Measurements from ENCODE around the gene SPATA24. TPM values are rescaled to one million over a fixed set of nuclear protein-coding genes. Genes with fewer than 3 reads are reported as not detected.
"Not testable (repeated sequence)": the region's sequence is repeated elsewhere in the genome, so short reads cannot be mapped to it uniquely, and the experiment has no call there.

SPATA24 gene
- total RNA-seq, 1 donor from 2014 or later: 10.3 TPM

DNA sequence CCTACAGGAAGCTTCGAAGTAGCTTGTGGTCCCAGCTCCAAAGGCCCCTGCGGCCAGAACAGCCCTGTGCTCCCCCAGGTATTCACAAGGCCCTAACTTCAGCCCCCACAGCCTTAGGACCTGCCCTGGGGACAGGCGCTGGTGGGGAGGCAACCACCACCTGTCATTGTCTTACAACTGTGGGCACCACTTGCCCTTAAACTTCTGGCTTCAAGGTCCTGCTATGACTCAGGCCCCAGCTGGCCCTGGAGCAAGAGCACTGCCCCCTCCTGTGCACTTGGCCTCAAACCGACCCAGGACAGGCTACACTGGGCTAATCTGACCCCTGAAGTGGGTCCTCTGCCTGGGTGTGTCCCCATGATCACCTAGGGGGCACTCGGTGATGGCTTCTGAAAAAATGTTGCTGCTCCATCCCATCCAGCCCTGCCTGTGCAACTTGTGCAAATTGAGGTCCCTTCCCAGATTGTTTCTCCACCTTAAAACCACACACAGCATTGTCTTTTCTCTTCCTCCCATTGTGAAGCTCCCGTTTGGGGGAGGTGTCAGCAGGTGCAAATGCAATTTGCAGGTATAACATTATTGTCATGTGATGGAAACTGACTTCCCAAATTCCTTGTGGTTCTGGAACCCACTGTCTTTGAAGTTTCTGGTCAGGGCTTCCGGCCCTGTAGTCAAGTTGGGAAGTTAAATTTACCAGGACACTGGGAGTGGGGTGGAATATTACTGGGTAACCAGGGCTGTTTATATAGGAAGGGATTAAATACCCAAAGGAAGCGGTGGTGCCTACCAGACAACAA, 7.8 kb downstream of the SPATA24 start:
- no peak for DNase-seq (ENCODE audit: low read depth in 2 of 2)

DNA sequence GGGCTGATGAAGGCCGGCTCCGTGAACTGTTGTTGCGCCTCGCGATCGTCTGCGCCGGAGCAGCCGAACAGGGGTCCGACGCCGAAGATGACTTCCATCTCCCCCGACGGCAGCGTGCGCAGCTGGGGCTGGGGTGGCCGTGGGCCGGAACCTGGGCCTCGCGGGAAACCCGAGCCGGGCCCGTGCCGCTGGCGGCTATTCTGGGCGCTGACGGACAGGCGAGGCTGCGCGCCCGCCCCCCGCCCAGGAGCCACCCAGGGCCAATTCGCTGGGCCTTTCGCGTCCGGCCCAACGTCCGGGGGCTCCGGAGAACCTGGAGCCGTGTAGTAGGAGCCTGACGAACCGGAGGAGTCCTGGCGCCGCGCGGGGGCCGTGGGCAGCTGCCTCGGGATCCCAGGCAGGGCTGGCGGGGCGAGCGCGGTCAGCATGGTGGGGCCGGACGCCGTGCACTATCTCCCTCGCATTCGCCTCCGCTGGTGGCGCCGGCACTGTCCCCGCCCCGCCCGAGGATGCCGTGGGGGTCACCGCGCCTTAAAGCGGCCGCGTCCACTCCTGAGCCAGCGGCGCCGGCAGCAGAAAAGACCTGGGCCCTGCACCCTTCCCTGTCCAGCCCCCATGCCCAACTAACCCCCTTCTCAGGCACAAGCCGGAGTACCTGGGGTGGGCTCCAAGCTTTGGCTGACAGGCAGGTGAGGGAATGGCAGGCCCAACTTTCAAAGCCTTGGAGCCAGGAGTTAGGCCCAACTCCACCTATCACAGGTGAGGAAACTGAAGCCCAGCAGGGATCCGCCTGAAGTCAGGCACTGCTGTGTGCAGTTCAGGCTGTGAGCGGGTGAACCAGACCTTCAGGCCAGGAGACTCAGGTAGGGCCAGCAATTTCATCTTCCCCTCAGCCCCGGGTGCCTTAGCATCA, 9.0 kb downstream of the SPATA24 start, which contains the start of gene PROB1:
Gene PROB1, minus strand, starts transcription at position 451 of the 913 bp plus-strand sequence. Its CDS starts 23 bp downstream, at position 428.
- peak in 1 of 2 donors; percentile 57 for DNase-seq (ENCODE audit: low read depth in 2 of 2)

GRCh38 chr5:139394123-139394653, 9.7 kb downstream of the SPATA24 start:
- DNase-seq (ENCODE audit: low read depth in 2 of 2): peak; percentile 52 to 60

DNA sequence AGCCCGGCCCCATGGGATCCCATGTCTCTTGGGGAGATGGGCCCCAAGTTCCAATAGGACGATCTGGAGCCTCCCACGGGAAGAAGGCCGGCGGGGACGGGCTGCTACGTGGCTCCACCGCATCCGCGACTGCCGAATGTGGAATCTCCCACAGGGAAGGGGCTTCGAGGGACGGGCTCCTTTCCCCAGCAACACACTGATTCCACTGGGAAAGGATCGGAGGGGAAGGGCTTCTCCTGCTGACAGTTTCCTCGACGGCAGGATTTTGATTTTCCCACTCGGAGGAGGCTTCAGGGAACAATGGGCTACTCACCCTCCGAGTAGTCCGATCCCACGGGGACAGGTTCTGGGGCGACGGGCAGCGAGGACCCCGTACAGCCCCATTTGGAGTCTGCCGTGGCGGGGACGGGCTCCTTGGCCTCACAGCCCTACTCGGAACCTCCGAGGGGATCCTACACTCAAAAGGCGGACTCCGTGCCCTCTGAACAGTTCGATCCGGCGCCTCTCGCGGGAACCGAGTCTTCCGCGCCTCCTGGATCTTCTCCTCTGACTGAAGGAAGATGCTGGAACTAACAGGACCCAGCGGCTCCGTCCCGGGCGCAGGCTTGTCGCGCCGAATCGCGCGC, 10.3 kb downstream of the SPATA24 start:
- no peak for DNase-seq (ENCODE audit: low read depth in 2 of 2)

GRCh38 chr5:139392678-139393496, 11.0 kb downstream of the SPATA24 start:
- peak; percentile 64 to 69 for DNase-seq (ENCODE audit: low read depth in 2 of 2)

- DNase-seq (ENCODE audit: low read depth in 2 of 2): no peak
Measured at GRCh38 chr5:139392324-139392677, 11.6 kb downstream of the SPATA24 start.

GRCh38 chr5:139391570-139392323, 12.1 kb downstream of the SPATA24 start:
- DNase-seq (ENCODE audit: low read depth in 2 of 2): no peak

DNA sequence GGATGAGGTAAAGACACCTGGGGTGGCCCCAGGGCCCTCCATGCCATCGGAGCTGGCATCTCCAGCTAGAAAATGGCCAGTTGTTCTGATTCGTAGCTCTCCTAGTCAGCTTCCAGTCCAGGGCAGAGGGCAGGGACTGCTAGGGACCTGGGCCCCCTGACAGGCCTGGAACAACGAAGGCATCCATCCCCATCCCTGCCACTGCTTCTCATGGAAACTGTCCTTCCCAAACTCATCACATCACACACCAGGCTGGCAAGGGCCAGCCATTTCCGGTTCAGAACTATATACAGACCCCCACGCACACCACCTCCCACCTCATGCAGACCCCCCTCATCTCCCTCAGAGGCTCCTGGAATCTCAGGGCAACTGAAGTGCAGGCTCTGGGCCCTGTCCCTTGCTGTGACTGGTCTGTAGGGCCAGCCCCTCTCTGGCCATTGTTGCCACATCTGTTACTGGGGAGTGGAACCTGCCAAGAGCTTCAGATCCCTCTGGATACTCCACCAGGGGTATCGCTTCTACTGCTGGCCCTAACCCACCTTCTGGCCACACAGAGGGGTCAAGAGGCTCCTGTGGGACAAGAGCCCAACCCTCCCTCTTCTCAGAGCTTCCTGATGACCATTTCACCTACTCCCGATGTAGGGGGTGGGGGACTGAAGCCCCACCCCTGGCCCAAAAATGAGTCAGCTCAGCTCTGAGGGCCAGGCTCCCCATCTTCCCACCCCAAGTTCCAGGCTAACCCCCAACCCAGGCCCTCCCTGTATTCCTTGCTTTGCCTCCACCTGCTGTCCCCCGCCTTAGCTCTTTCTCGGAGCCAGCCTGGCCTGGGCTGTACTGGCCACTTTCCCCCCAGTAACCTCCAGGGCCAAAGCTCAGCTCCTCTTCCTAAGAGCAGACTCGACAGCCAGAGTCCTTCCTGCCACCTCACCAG, 13.0 kb downstream of the SPATA24 start:
- no peak for DNase-seq (ENCODE audit: low read depth in 2 of 2)

DNA sequence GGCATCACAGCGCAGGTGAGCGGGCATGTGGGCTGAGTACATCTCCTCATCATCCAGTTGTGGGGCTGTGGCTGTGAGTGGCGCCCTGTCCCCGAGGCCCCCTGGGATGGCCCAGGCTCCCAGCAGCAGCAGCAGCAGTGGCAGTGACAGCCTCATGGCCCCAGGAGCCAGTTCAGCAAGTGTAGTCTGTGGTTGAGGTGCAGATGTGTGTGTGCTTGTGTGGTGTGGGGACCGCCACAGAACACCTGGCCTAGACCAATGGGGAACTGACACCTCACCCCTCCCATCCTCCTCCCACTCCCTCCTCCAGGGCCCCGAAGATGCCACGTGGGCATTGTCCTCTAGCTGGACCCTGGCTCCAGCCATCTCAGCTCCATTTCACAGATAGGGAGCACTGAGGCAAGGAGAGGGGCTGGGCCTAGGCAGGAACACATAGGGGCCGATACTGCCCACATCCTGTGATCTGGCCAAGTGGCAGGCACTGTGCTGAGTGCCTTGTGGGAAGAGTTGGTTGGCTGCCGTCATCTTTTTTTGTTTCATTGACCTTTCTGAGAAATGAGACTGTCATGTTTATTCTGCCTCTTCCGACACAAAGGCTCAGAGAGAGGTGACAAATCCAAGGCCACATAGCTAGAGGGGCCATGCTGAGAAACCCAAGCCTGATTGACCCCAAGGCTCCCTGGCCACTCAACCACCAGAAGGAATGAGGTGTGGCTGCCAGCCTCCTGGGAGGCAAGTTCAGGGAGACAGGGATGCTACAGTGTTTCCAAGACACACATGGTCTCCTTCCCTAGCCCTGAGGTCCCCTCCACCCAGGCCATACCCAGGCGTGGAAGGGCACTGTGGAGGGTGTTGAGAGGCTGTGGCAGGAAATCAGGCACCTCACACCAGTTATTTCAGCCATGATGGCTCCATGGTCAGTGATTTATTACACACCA, 13.9 kb downstream of the SPATA24 start, which contains the start of gene MZB1:
Gene MZB1, minus strand, starts transcription at position 213 of the 938 bp plus-strand sequence. Its CDS starts 57 bp downstream, at position 156.
- DNase-seq (ENCODE audit: low read depth in 2 of 2): no peak

- DNase-seq (ENCODE audit: low read depth in 2 of 2): peak; percentile 35 to 55
Measured at GRCh38 chr5:139388198-139388821, 15.6 kb downstream of the SPATA24 start.

GRCh38 chr5:139387611-139388197, 16.2 kb downstream of the SPATA24 start:
- no peak for DNase-seq (ENCODE audit: low read depth in 2 of 2)

GRCh38 chr5:139386956-139387355, 16.9 kb downstream of the SPATA24 start:
- DNase-seq (ENCODE audit: low read depth in 2 of 2): not testable (repeated sequence)

DNA sequence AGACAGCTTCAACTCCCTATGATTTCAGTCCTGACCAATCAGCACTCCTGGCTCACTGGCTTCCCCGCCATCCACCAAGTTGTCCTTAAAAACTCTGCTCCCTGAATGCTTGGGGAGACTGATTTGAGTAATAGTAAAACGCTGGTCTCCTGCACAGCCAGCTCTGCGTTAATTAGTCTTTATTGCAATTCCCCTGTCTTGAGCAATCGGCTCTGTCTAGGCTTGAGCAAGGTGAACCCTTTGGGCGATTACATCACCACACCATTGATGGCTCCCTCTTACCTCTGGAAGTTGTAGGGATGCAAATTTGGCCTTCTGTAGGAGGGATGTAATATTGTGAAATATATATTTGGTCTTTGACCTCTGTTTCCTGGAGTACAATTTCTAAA, 17.8 kb downstream of the SPATA24 start:
- DNase-seq (ENCODE audit: low read depth in 2 of 2): no peak

GRCh38 chr5:139385061-139386049, 18.5 kb downstream of the SPATA24 start:
- peak; percentile 35 to 37 for DNase-seq (ENCODE audit: low read depth in 2 of 2)

- DNase-seq (ENCODE audit: low read depth in 2 of 2): no peak
Measured at GRCh38 chr5:139384591-139385051, 19.3 kb downstream of the SPATA24 start.

Measured in lung microvascular endothelial cell (primary cell).